Measurements from ENCODE around the gene TOMM5.

The TOMM5 gene

GRCh38 chr9:37574241-37574721, 18.1 kb downstream of the TOMM5 start:
- in situ Hi-C loops (cut with MboI; ENCODE audit: low pct_unique_long_range_greater_than_20kb, low sequenced_read_pairs), result no loop called here

GRCh38 chr9:37571282-37571681, 21.1 kb downstream of the TOMM5 start:
- in situ Hi-C loops (cut with MboI; ENCODE audit: low pct_unique_long_range_greater_than_20kb, low sequenced_read_pairs), result no loop called here
- DNase-seq, result no peak

More at GRCh38 chr9:37574241-37574721, 18.1 kb downstream of the TOMM5 start:
- no peak for DNase-seq

- in situ Hi-C loops (cut with MboI; ENCODE audit: low pct_unique_long_range_greater_than_20kb, low sequenced_read_pairs), result no loop called here
- no peak for DNase-seq
Measured at GRCh38 chr9:37566716-37567115, 25.7 kb downstream of the TOMM5 start.

GRCh38 chr9:37565661-37566618, 26.5 kb downstream of the TOMM5 start:
- DNase-seq, result no peak
- in situ Hi-C loops (cut with MboI; ENCODE audit: low pct_unique_long_range_greater_than_20kb, low sequenced_read_pairs), result no loop called here

- no peak for DNase-seq
Measured at GRCh38 chr9:37564916-37565315, 27.5 kb downstream of the TOMM5 start.

GRCh38 chr9:37563806-37564513, 28.4 kb downstream of the TOMM5 start:
- in situ Hi-C loops (cut with MboI; ENCODE audit: low pct_unique_long_range_greater_than_20kb, low sequenced_read_pairs), result no loop called here

More at GRCh38 chr9:37564916-37565315, 27.5 kb downstream of the TOMM5 start:
- in situ Hi-C loops (cut with MboI; ENCODE audit: low pct_unique_long_range_greater_than_20kb, low sequenced_read_pairs), result no loop called here

GRCh38 chr9:37562826-37563225, 29.6 kb downstream of the TOMM5 start:
- no peak for DNase-seq

More at GRCh38 chr9:37563806-37564513, 28.4 kb downstream of the TOMM5 start:
- no peak for DNase-seq

GRCh38 chr9:37561682-37562081, 30.7 kb downstream of the TOMM5 start:
- no peak for DNase-seq
- in situ Hi-C loops (cut with MboI; ENCODE audit: low pct_unique_long_range_greater_than_20kb, low sequenced_read_pairs), result no loop called here

More at GRCh38 chr9:37562826-37563225, 29.6 kb downstream of the TOMM5 start:
- in situ Hi-C loops (cut with MboI; ENCODE audit: low pct_unique_long_range_greater_than_20kb, low sequenced_read_pairs), result no loop called here

GRCh38 chr9:37559855-37560592, 32.4 kb downstream of the TOMM5 start:
- in situ Hi-C loops (cut with MboI; ENCODE audit: low pct_unique_long_range_greater_than_20kb, low sequenced_read_pairs), result no loop called here
- no peak for DNase-seq

GRCh38 chr9:37559125-37559524, 33.3 kb downstream of the TOMM5 start:
- in situ Hi-C loops (cut with MboI; ENCODE audit: low pct_unique_long_range_greater_than_20kb, low sequenced_read_pairs), result no loop called here
- DNase-seq, result no peak

- no peak for DNase-seq
- in situ Hi-C loops (cut with MboI; ENCODE audit: low pct_unique_long_range_greater_than_20kb, low sequenced_read_pairs), result no loop called here
Measured at GRCh38 chr9:37555786-37556185, 36.6 kb downstream of the TOMM5 start.

- no peak for DNase-seq
- in situ Hi-C loops (cut with MboI; ENCODE audit: low pct_unique_long_range_greater_than_20kb, low sequenced_read_pairs), result no loop called here
Measured at GRCh38 chr9:37554318-37554717, 38.1 kb downstream of the TOMM5 start.

- no peak for DNase-seq
- in situ Hi-C loops (cut with MboI; ENCODE audit: low pct_unique_long_range_greater_than_20kb, low sequenced_read_pairs), result no loop called here
Measured at GRCh38 chr9:37551888-37552287, 40.5 kb downstream of the TOMM5 start.

GRCh38 chr9:37551468-37551867, 40.9 kb downstream of the TOMM5 start:
- DNase-seq, result no peak
- in situ Hi-C loops (cut with MboI; ENCODE audit: low pct_unique_long_range_greater_than_20kb, low sequenced_read_pairs), result no loop called here

GRCh38 chr9:37550781-37551180, 41.6 kb downstream of the TOMM5 start:
- in situ Hi-C loops (cut with MboI; ENCODE audit: low pct_unique_long_range_greater_than_20kb, low sequenced_read_pairs), result no loop called here
- DNase-seq, result no peak

GRCh38 chr9:37549527-37549926, 42.9 kb downstream of the TOMM5 start:
- in situ Hi-C loops (cut with MboI; ENCODE audit: low pct_unique_long_range_greater_than_20kb, low sequenced_read_pairs), result no loop called here
- no peak for DNase-seq

- in situ Hi-C loops (cut with MboI; ENCODE audit: low pct_unique_long_range_greater_than_20kb, low sequenced_read_pairs), result no loop called here
- no peak for DNase-seq
Measured at GRCh38 chr9:37547328-37547878, 45.0 kb downstream of the TOMM5 start.

GRCh38 chr9:37543468-37543867, 48.9 kb downstream of the TOMM5 start:
- no peak for DNase-seq
- in situ Hi-C loops (cut with MboI; ENCODE audit: low pct_unique_long_range_greater_than_20kb, low sequenced_read_pairs), result no loop called here

- no peak for DNase-seq
- in situ Hi-C loops (cut with MboI; ENCODE audit: low pct_unique_long_range_greater_than_20kb, low sequenced_read_pairs), result no loop called here
Measured at GRCh38 chr9:37542895-37543294, 49.5 kb downstream of the TOMM5 start.
